ENCODE data around the gene AEBP2. TPM values are rescaled to one million over a fixed set of nuclear protein-coding genes. Genes with fewer than 3 reads are reported as not detected.
"Not testable (repeated sequence)": the region's sequence is repeated elsewhere in the genome, so short reads cannot be mapped to it uniquely, and the experiment has no call there.

The AEBP2 gene
- total and polyA plus RNA-seq, 2 of the 4 experiments (the other 2 are of a cell fraction): 15.5 to 21.7 TPM

GRCh38 chr12:19552441-19553097, 113.3 kb downstream of the AEBP2 start:
- H4K5ac ChIP-seq (ENCODE audit: low read depth, low read length); H3K18ac ChIP-seq (ENCODE audit: low read depth, low read length); H4K91ac ChIP-seq (ENCODE audit: insufficient read depth, low read depth, low read length); H3K56ac ChIP-seq (ENCODE audit: extremely low read depth, insufficient read depth, low read length); H2BK120ac ChIP-seq (ENCODE audit: low read depth, low read length); BruUV-seq (replicated peaks); H3K36me3 ChIP-seq (ENCODE audit: control insufficient read depth, insufficient read depth, low read length); H3K9ac ChIP-seq (ENCODE audit: low read depth, low read length); H3K4ac ChIP-seq (ENCODE audit: low read depth, low read length); H2BK20ac ChIP-seq (ENCODE audit: low read depth, low read length); CTCF ChIA-PET; intact Hi-C loops (cut with micrococcal nuclease); H2BK5ac ChIP-seq (ENCODE audit: low read depth, low read length, poor library complexity, severe bottlenecking); in situ Hi-C loops (cut with MboI; ENCODE audit: low sequenced_read_pairs); dilution Hi-C loops (cut with HindIII; ENCODE audit: low sequenced_read_pairs, unreplicated experiment); H3K9me1 ChIP-seq (ENCODE audit: insufficient read depth, low read length); H2BK15ac ChIP-seq (ENCODE audit: low read depth, low read length); H3K9me3 ChIP-seq (ENCODE audit: control insufficient read depth, insufficient read depth, low read length); H3K4me2 ChIP-seq (ENCODE audit: low read depth, low read length); H2AK5ac ChIP-seq (ENCODE audit: low read depth, low read length); H2AFZ ChIP-seq (replicated peaks; ENCODE audit: low read length, poor library complexity); H3K27ac ChIP-seq (ENCODE audit: insufficient read depth, low read length); ATAC-seq (ENCODE audit: low read depth); H3K4me3 ChIP-seq (ENCODE audit: insufficient read depth, low read depth, low read length); H4K20me1 ChIP-seq (ENCODE audit: insufficient read depth, low read length); H3K23ac ChIP-seq (ENCODE audit: low read depth, low read length); POLR2A ChIA-PET (ENCODE audit: unreplicated experiment); H3K4me1 ChIP-seq (ENCODE audit: control insufficient read depth, insufficient read depth, low read length); DNase-seq; H4K8ac ChIP-seq (ENCODE audit: low read depth in 2 of 2, low read length in 2 of 2); H3K79me1 ChIP-seq (ENCODE audit: low read depth in 1 of 2, low read length in 2 of 2); H2AK9ac ChIP-seq (replicated peaks; ENCODE audit: low read depth, low read length, poor library complexity); H3K27me3 ChIP-seq (ENCODE audit: control insufficient read depth, insufficient read depth, low read length): not testable (repeated sequence)
- WGBS, 2 experiments (ENCODE audit: extremely low coverage in 2 of 2, insufficient read length in 1 of 2): no CpG with 5 or more reads among the region's 13 CpGs
- TF ChIP-seq CEBPB (IDR thresholded peaks at IDR 0.05; ENCODE audit: low read depth, low read length): peak; percentile 12; the same call in 1 of the 2 replicates
- H3K14ac ChIP-seq (replicated peaks; ENCODE audit: low read depth, low read length): 0 out of 2 replicates have a peak overlapping the region, but pooled peaks have one; percentile 76

All from IMR-90 (cell line).